Karpas-422 (cell line): ENCODE data around the gene ZNF75A. TPM values are rescaled to one million over a fixed set of nuclear protein-coding genes. Genes with fewer than 3 reads are reported as not detected.

Experiments
- DNase-seq: peaks from one replicate; pipeline ENCODE4 v3.0.0-alpha.2; 2015
- H2AFZ ChIP-seq: fragments of 200-600 bp; sonication (generic); 2 replicates; pipeline ENCODE4 v1.6.1; 2014; ENCODE audit warnings: antibody characterized with exemption, low read length, mixed read lengths
- H3K27ac ChIP-seq: fragments of 200-600 bp; sonication (generic); 2 replicates; pipeline ENCODE4 v1.5.1; 2014; ENCODE audit warnings: mild to moderate bottlenecking, low read length, moderate library complexity
- H3K27me3 ChIP-seq: fragments of 200-600 bp; sonication (generic); 2 replicates; pipeline ENCODE4 v1.6.1; 2014; ENCODE audit warnings: low read length, mixed read lengths
- H3K36me3 ChIP-seq: fragments of 200-600 bp; sonication (generic); 2 replicates; pipeline ENCODE4 v1.6.1; 2014; ENCODE audit warnings: low read length, mixed read lengths; ENCODE audit not compliant: insufficient read depth
- H3K4me1 ChIP-seq: fragments of 200-600 bp; sonication (generic); 2 replicates; pipeline ENCODE4 v1.6.1; 2014; ENCODE audit warnings: mild to moderate bottlenecking, low read length, mixed read lengths
- H3K4me2 ChIP-seq: fragments of 200-600 bp; sonication (generic); 2 replicates; pipeline ENCODE4 v1.6.1; 2014; ENCODE audit warnings: low read length, low read depth, mild to moderate bottlenecking; ENCODE audit not compliant: poor library complexity, severe bottlenecking
- H3K4me3 ChIP-seq: fragments of 200-600 bp; sonication (generic); 2 replicates; pipeline ENCODE4 v1.5.1; 2014; ENCODE audit warnings: mild to moderate bottlenecking, antibody characterized with exemption, low read length, mixed read lengths
- H3K79me2 ChIP-seq: fragments of 200-600 bp; sonication (generic); 2 replicates; pipeline ENCODE4 v1.6.1; 2014; ENCODE audit warnings: mild to moderate bottlenecking, low read length, mixed read lengths
- H3K9ac ChIP-seq: fragments of 200-600 bp; sonication (generic); 2 replicates; pipeline ENCODE4 v1.6.0; 2014; ENCODE audit warnings: low read length
- H3K9me2 ChIP-seq: fragments of 200-600 bp; sonication (generic), shearing (Covaris generic); replicated peaks from 2 replicates; pipeline ENCODE4 v1.6.0; 2014; ENCODE audit warnings: mild to moderate bottlenecking, low read length, moderate library complexity; ENCODE audit not compliant: insufficient read depth
- H3K9me3 ChIP-seq: fragments of 300-700, 200-600 bp; sonication (generic); 2 replicates; pipeline ENCODE4 v1.6.1; 2014; ENCODE audit warnings: low read length, mixed read lengths
- H4K20me1 ChIP-seq: fragments of 200-600 bp; sonication (generic); 2 replicates; pipeline ENCODE4 v1.6.1; 2014; ENCODE audit warnings: mild to moderate bottlenecking, antibody characterized with exemption, low read length, low read depth; ENCODE audit not compliant: insufficient read depth
- total RNA-seq: library from RNA; depleted of rRNA; stranded (reverse); fragments of >200 nt; shearing (Covaris generic); gene quantifications from 2 replicates; pipeline ENCODE4 v1.2.3, GENCODE V29; 2014; ENCODE audit warnings: low replicate concordance

The ZNF75A gene
- total RNA-seq, 1 experiment from 2014 or later = 22.0 TPM

- Histone ChIP-seq H3K9ac (no peak overlapping the region), H3K36me3 (no peaks in the 10 kb centered on the region), H3K79me2 (no peaks in the 10 kb centered on the region), H3K9me2 (no peaks in the 10 kb centered on the region), H3K4me2 (no peak overlapping the region), H3K27ac (no peak overlapping the region), H4K20me1 (no peaks in the 10 kb centered on the region), H3K4me1 (peaks cover 11% of the 10 kb centered on the region), H3K4me3 (no peak overlapping the region), H2AFZ (no peak overlapping the region), H3K9me3 (no peaks in the 10 kb centered on the region), H3K27me3 (no peaks in the 10 kb centered on the region)
- no peak for DNase-seq
Observed at GRCh38 chr16:3346041-3346440, 40.7 kb downstream of the ZNF75A start.

- Histone ChIP-seq H3K27me3 (no peaks in the 10 kb centered on the region), H3K9ac (no peak overlapping the region), H3K9me3 (no peaks in the 10 kb centered on the region), H3K4me3 (no peak overlapping the region), H3K36me3 (no peaks in the 10 kb centered on the region), H3K79me2 (no peaks in the 10 kb centered on the region), H3K4me1 (peaks cover 11% of the 10 kb centered on the region), H2AFZ (no peak overlapping the region), H3K9me2 (no peaks in the 10 kb centered on the region), H3K27ac (no peak overlapping the region), H4K20me1 (no peaks in the 10 kb centered on the region), H3K4me2 (no peak overlapping the region)
- no peak for DNase-seq
Observed at GRCh38 chr16:3347586-3347985, 42.3 kb downstream of the ZNF75A start.

GRCh38 chr16:3348547-3349167, 43.4 kb downstream of the ZNF75A start:
- no peaks in the 10 kb centered on the region for H3K9me2 ChIP-seq
- H3K4me2 ChIP-seq = no peak overlapping the region
- no peaks in the 10 kb centered on the region for H3K79me2 ChIP-seq
- no peaks in the 10 kb centered on the region for H3K9me3 ChIP-seq
- peaks cover 11% of the 10 kb centered on the region for H3K4me1 ChIP-seq
- no peak overlapping the region for H3K4me3 ChIP-seq
- H2AFZ ChIP-seq = no peak overlapping the region
- DNase-seq = no peak
- no peaks in the 10 kb centered on the region for H3K36me3 ChIP-seq
- H3K9ac ChIP-seq = no peak overlapping the region
- no peak overlapping the region for H3K27ac ChIP-seq
- H4K20me1 ChIP-seq = no peaks in the 10 kb centered on the region
- H3K27me3 ChIP-seq = no peaks in the 10 kb centered on the region

GRCh38 chr16:3349175-3349574, 43.9 kb downstream of the ZNF75A start:
- Histone ChIP-seq H2AFZ (no peak overlapping the region), H3K4me3 (no peak overlapping the region), H4K20me1 (no peaks in the 10 kb centered on the region), H3K4me1 (peaks cover 11% of the 10 kb centered on the region), H3K27ac (no peak overlapping the region), H3K9me2 (no peaks in the 10 kb centered on the region), H3K27me3 (no peaks in the 10 kb centered on the region), H3K79me2 (no peaks in the 10 kb centered on the region), H3K4me2 (no peak overlapping the region), H3K9ac (no peak overlapping the region), H3K9me3 (no peaks in the 10 kb centered on the region), H3K36me3 (no peaks in the 10 kb centered on the region)
- DNase-seq = no peak

- H3K9ac ChIP-seq = no peak within 1 kb of the TSS
- H3K4me2 ChIP-seq = no peak within 1 kb of the TSS
- no peaks in the 10 kb centered on the region for H3K4me1 ChIP-seq
- H3K36me3 ChIP-seq = no peaks in the 10 kb centered on the region
- no peak within 1 kb of the TSS for H3K4me3 ChIP-seq
- H3K9me2 ChIP-seq = no peaks in the 10 kb centered on the region
- no peaks in the 10 kb centered on the region for H3K79me2 ChIP-seq
- no peaks in the 10 kb centered on the region for H3K9me3 ChIP-seq
- no peak within 1 kb of the TSS for H2AFZ ChIP-seq
- no peaks in the 10 kb centered on the region for H4K20me1 ChIP-seq
- H3K27me3 ChIP-seq = no peaks in the 10 kb centered on the region
- DNase-seq = no peak
- no peak within 1 kb of the TSS for H3K27ac ChIP-seq
Observed at GRCh38 chr16:3355589-3355988, 50.3 kb downstream of the ZNF75A start, which contains the start of gene OR2C1. TSS of gene OR2C1 (plus strand) at chr16:3355889. CDS start at chr16:3355941, 52 bp downstream.

GRCh38 chr16:3356118-3356517, 50.8 kb downstream of the ZNF75A start:
- H3K9me2 ChIP-seq = no peaks in the 10 kb centered on the region
- H3K79me2 ChIP-seq = no peaks in the 10 kb centered on the region
- H3K27me3 ChIP-seq = no peaks in the 10 kb centered on the region
- no peak overlapping the region for H2AFZ ChIP-seq
- DNase-seq = no peak
- H3K27ac ChIP-seq = no peak overlapping the region
- H3K36me3 ChIP-seq = no peaks in the 10 kb centered on the region
- H3K4me3 ChIP-seq = no peak overlapping the region
- H3K9me3 ChIP-seq = no peaks in the 10 kb centered on the region
- H3K4me2 ChIP-seq = no peak overlapping the region
- H4K20me1 ChIP-seq = no peaks in the 10 kb centered on the region
- H3K9ac ChIP-seq = no peak overlapping the region
- H3K4me1 ChIP-seq = no peaks in the 10 kb centered on the region

- Histone ChIP-seq H3K27ac (no peak overlapping the region), H4K20me1 (no peaks in the 10 kb centered on the region), H3K79me2 (no peaks in the 10 kb centered on the region), H3K9ac (no peak overlapping the region), H3K36me3 (no peaks in the 10 kb centered on the region), H3K9me2 (no peaks in the 10 kb centered on the region), H2AFZ (no peak overlapping the region), H3K4me1 (no peaks in the 10 kb centered on the region), H3K9me3 (no peaks in the 10 kb centered on the region), H3K4me3 (no peak overlapping the region), H3K27me3 (no peaks in the 10 kb centered on the region), H3K4me2 (no peak overlapping the region)
- no peak for DNase-seq
Observed at GRCh38 chr16:3358871-3359270, 53.6 kb downstream of the ZNF75A start.

GRCh38 chr16:3362931-3363330, 57.6 kb downstream of the ZNF75A start:
- Histone ChIP-seq H3K27me3 (no peaks in the 10 kb centered on the region), H3K79me2 (no peaks in the 10 kb centered on the region)

More at GRCh38 chr16:3362931-3363330, 57.6 kb downstream of the ZNF75A start:
- Histone ChIP-seq H3K4me3 (no peak overlapping the region), H3K9ac (no peak overlapping the region), H3K9me3 (no peaks in the 10 kb centered on the region), H3K36me3 (no peaks in the 10 kb centered on the region), H3K27ac (no peak overlapping the region), H3K4me2 (no peak overlapping the region), H2AFZ (no peak overlapping the region), H4K20me1 (no peaks in the 10 kb centered on the region), H3K4me1 (no peaks in the 10 kb centered on the region), H3K9me2 (no peaks in the 10 kb centered on the region)
- DNase-seq = no peak
